Suprapubic skin (tissue), 4 donors: ENCODE data around the gene HM13. TPM values are rescaled to one million over a fixed set of nuclear protein-coding genes. Genes with fewer than 3 reads are reported as not detected.
A peak's percentile ranks its signal among the peaks of the same experiment; 100 is the strongest.
"Not testable (repeated sequence)": the region's sequence is repeated elsewhere in the genome, so short reads cannot be mapped to it uniquely, and the experiment has no call there.

Experiments
- DNase-seq, 2 donors: peaks; one replicate each; pipeline ENCODE4 v3.0.0-alpha.2; 2019; ENCODE audit warnings: low spot score in 2 of 2
- H3K27ac ChIP-seq: fragments of 200-600 bp; sonication (generic); one replicate; pipeline ENCODE4 v1.5.1; 2019
- H3K27me3 ChIP-seq: fragments of 200-600 bp; sonication (generic); one replicate; pipeline ENCODE4 v1.5.1; 2019
- H3K36me3 ChIP-seq: fragments of 200-600 bp; sonication (generic); one replicate; pipeline ENCODE4 v1.5.1; 2019
- H3K4me1 ChIP-seq: fragments of 200-600 bp; sonication (generic); one replicate; pipeline ENCODE4 v1.5.1; 2019
- H3K4me3 ChIP-seq: fragments of 200-600 bp; sonication (generic); one replicate; pipeline ENCODE4 v1.5.1; 2019; ENCODE audit warnings: mild to moderate bottlenecking
- H3K9me3 ChIP-seq: fragments of 200-600 bp; sonication (generic); one replicate; pipeline ENCODE4 v1.5.1; 2019
- EP300 ChIP-seq: sonication (generic); formaldehyde crosslinking; IDR thresholded peaks from one replicate; pipeline ENCODE4 v1.6.1; 2017; ENCODE audit warnings: antibody characterized with exemption
- POLR2A ChIP-seq, 2 donors: fragments of 450-650 bp; IDR thresholded peaks; one replicate each; pipeline ENCODE4 v1.6.1; 2017; ENCODE audit warnings: antibody characterized with exemption in 2 of 2, mild to moderate bottlenecking in 2 of 2, moderate library complexity in 2 of 2
- POLR2AphosphoS5 ChIP-seq, 3 donors: sonication (generic); formaldehyde crosslinking; IDR thresholded peaks; one replicate each; pipeline ENCODE4 v1.6.1; 2017; ENCODE audit warnings: antibody characterized with exemption in 3 of 3
- WGBS: methylation state at CpG from one replicate; pipeline ENCODE4 v1.1.5; 2018; 5-methylcytosine and 5-hydroxymethylcytosine counted together
- total RNA-seq, 4 donors: library from RNA; depleted of rRNA; stranded (reverse); fragments of >200 nt; gene quantifications; one replicate each; pipeline ENCODE4 v1.1.0, GENCODE V29; 2016
- TF ChIP-seq, protein P1 (sequence below), 2 donors: fragments of 200-600 bp in 1 of 2; fragments of 450-650 bp in 1 of 2; sonication (generic) in 1 of 2; IDR thresholded peaks; one replicate each; pipeline ENCODE4 v1.5.1; 2016 to 2019; ENCODE audit warnings: antibody characterized with exemption in 2 of 2, mild to moderate bottlenecking in 1 of 2, moderate library complexity in 1 of 2

Gene HM13
- total RNA-seq, 4 donors from 2014 or later: 44.3 to 59.7 (median 54.4) TPM

DNA sequence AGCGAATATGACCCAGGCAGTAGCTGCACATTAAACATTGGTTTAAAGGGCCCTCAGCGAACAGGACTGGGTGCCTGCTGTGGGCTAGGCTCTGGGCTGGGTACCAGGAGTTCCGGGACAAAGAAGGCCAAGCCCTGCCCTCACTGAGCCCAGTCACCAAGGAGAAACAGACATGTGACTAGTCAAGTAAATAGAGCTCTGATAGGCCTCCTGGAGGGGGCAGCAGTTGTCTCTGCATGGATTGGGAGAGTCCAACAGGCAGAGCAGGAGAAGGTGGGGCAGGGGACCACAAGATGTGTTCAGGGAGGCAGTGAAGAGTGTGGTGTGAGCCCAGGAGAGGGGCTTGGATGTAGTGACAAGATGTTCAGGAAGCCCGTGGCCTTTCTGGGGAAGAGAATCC, 3.1 kb downstream of the HM13 start:
- 38% methylated on average over 4 of the region's 4 CpGs for WGBS
- TF ChIP-seq, protein P1, sequence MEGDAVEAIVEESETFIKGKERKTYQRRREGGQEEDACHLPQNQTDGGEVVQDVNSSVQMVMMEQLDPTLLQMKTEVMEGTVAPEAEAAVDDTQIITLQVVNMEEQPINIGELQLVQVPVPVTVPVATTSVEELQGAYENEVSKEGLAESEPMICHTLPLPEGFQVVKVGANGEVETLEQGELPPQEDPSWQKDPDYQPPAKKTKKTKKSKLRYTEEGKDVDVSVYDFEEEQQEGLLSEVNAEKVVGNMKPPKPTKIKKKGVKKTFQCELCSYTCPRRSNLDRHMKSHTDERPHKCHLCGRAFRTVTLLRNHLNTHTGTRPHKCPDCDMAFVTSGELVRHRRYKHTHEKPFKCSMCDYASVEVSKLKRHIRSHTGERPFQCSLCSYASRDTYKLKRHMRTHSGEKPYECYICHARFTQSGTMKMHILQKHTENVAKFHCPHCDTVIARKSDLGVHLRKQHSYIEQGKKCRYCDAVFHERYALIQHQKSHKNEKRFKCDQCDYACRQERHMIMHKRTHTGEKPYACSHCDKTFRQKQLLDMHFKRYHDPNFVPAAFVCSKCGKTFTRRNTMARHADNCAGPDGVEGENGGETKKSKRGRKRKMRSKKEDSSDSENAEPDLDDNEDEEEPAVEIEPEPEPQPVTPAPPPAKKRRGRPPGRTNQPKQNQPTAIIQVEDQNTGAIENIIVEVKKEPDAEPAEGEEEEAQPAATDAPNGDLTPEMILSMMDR (IDR thresholded peaks at IDR 0.05): peak in 1 of 2 donors; percentile 8
- no peak for TF ChIP-seq EP300
- Histone ChIP-seq H3K27me3 (no peaks in the 10 kb centered on the region), H3K36me3 (no peaks in the 10 kb centered on the region), H3K27ac (peak overlapping the region; percentile 3), H3K4me3 (no peak overlapping the region), H3K4me1 (peaks cover 38% of the 10 kb centered on the region), H3K9me3 (no peaks in the 10 kb centered on the region)
- DNase-seq: peak; percentile 73 to 83

DNA sequence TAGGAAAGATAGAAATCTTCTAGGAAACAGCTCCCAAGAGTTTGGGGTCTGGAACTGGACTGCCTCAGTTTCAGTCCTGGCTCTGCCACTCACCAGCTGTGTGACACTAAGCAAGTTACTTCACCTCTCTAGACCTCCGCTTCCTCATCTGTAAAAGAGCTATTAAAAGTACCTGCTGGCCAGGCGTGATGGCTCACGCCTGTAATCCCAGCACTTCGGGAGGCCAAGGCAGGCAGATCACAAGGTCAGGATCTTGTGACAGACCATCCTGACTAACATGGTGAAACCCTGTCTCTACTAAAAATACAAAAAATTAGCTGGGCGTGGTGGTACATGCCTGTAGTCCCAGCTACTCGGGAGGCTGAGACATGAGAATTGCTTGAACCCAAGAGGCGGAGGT, 7.0 kb downstream of the HM13 start:
- not testable (repeated sequence) for H3K27me3 ChIP-seq, H3K36me3 ChIP-seq, H3K4me3 ChIP-seq, DNase-seq, H3K9me3 ChIP-seq
- peak overlapping the region; percentile 7 for H3K27ac ChIP-seq
- peaks cover 36% of the 10 kb centered on the region for H3K4me1 ChIP-seq
- WGBS: 83% methylated on average over 7 of the region's 7 CpGs

DNA sequence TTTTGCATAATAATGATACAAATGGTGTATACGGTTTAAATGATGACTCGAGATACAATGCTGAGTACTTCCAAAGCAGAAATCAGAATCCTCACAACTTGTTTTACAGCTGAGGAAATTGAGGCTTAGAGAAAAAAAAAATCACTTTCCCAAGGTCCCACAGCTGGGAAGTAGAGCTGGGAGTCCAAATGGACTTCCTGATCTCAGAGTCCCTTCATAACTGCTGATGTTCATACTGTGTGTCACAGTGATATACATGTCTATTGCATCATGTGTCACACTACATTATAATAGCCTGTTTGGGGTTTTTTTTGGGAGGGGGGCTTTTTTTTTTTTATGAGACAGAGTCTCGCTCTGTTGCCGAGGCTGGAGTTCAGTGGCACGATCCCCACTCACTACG, 8.5 kb downstream of the HM13 start:
- TF ChIP-seq, protein P1 (IDR thresholded peaks at IDR 0.05): no peak
- no peak for TF ChIP-seq POLR2AphosphoS5 (IDR thresholded peaks at IDR 0.05)
- no peak for TF ChIP-seq POLR2A (IDR thresholded peaks at IDR 0.05)
- TF ChIP-seq EP300: no peak
- Histone ChIP-seq H3K4me1 (peaks cover 21% of the 10 kb centered on the region), H3K27ac (no peak overlapping the region), H3K36me3 (peaks cover 16% of the 10 kb centered on the region), H3K4me3 (no peak overlapping the region), H3K9me3 (no peaks in the 10 kb centered on the region), H3K27me3 (no peaks in the 10 kb centered on the region)
- no peak for DNase-seq
- WGBS: 82% methylated on average over 6 of the region's 6 CpGs

DNA sequence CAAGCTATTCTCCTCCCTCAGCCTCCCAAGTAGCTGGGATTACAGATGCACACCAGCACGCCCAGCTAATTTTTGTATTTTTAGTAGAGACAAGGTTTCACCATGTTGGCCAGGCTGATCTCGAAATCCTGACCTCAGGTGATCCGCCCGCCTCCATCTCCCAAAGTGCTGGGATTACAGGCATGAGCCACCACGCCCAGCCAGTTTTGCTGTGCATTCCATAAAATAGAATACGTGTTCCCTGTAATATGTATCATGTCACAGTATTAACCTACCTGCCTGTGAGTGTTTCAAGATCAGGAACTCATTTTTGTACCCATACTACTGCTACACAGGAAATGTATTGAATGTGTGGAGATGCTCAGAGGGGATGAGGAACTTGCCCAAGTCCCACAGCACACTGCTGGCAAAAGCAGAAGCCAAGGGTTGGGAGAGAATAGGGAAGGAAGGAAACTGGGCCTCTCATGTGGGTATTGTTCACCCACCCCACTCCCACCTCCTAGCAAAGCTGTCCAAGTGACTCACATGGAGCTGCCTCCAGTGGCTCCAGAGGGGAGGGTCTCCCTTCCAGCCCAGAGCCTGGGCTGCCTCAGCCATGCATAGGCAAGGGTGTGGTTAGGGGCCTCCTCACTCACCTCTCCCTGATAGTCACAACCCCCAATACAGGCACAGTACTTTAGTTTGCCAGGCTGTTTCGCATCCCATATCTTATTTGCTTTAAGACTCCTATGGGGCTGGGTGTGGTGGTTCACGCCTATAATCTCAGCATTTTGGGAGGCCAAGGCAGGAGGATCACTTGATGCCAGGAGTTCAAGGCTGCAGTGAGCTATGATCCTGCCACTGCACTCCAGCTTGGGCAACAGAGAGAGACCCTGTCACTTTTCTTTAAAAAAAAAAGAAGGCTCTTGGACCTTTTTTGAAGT, 9.4 kb downstream of the HM13 start:
- peaks cover 20% of the 10 kb centered on the region for H3K4me1 ChIP-seq
- no peaks in the 10 kb centered on the region for H3K27me3 ChIP-seq
- peaks cover 25% of the 10 kb centered on the region for H3K36me3 ChIP-seq
- WGBS: 71% methylated on average over 8 of the region's 8 CpGs
- TF ChIP-seq POLR2A (IDR thresholded peaks at IDR 0.05) (no peak), POLR2AphosphoS5 (IDR thresholded peaks at IDR 0.05) (no peak), EP300 (no peak)
- TF ChIP-seq, protein P1 (IDR thresholded peaks at IDR 0.05): no peak
- H3K4me3 ChIP-seq: no peak overlapping the region
- H3K27ac ChIP-seq: peak overlapping the region; percentile 29
- H3K9me3 ChIP-seq: no peaks in the 10 kb centered on the region
- no peak for DNase-seq

DNA sequence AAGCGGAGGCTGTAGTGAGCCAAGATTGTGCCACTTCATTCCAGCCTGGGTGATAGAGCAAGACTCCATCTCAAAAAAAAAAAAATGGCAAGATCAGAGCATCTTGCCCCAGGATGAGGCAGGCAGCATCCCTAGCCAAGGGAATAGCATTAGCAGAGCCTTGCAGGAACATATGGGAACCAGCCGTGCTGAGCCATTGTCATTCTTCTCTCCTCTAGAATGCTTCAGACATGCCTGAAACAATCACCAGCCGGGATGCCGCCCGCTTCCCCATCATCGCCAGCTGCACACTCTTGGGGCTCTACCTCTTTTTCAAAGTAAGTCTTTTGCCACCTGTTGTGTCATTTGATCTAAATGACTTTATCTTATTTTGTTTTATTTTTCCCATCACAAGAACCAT, 13.0 kb downstream of the HM13 start:
- H3K9me3 ChIP-seq: no peaks in the 10 kb centered on the region
- 84% methylated on average over 6 of the region's 6 CpGs for WGBS
- DNase-seq: no peak
- TF ChIP-seq POLR2AphosphoS5 (IDR thresholded peaks at IDR 0.05): no peak
- TF ChIP-seq EP300: no peak
- TF ChIP-seq, protein P1 (IDR thresholded peaks at IDR 0.05): no peak
- no peak for TF ChIP-seq POLR2A (IDR thresholded peaks at IDR 0.05)
- H3K4me1 ChIP-seq: peaks cover 20% of the 10 kb centered on the region
- no peak overlapping the region for H3K27ac ChIP-seq
- H3K36me3 ChIP-seq: peaks cover 60% of the 10 kb centered on the region
- no peaks in the 10 kb centered on the region for H3K27me3 ChIP-seq
- H3K4me3 ChIP-seq: no peak overlapping the region
